IPS-18c (cell line): ENCODE data around the gene KRT72.

ENCODE experiments used
- H3K4me3 ChIP-seq: 2 replicates; pipeline ENCODE4 v1.7.0; 2013; ENCODE audit warnings: low read depth, mild to moderate bottlenecking, low read length, moderate library complexity; ENCODE audit not compliant: insufficient read depth
- H3K9me3 ChIP-seq: one replicate; pipeline ENCODE4 v1.6.1; 2013; ENCODE audit warnings: mild to moderate bottlenecking, low read length, moderate library complexity; ENCODE audit not compliant: control insufficient read depth, insufficient read depth

KRT72 gene

DNA sequence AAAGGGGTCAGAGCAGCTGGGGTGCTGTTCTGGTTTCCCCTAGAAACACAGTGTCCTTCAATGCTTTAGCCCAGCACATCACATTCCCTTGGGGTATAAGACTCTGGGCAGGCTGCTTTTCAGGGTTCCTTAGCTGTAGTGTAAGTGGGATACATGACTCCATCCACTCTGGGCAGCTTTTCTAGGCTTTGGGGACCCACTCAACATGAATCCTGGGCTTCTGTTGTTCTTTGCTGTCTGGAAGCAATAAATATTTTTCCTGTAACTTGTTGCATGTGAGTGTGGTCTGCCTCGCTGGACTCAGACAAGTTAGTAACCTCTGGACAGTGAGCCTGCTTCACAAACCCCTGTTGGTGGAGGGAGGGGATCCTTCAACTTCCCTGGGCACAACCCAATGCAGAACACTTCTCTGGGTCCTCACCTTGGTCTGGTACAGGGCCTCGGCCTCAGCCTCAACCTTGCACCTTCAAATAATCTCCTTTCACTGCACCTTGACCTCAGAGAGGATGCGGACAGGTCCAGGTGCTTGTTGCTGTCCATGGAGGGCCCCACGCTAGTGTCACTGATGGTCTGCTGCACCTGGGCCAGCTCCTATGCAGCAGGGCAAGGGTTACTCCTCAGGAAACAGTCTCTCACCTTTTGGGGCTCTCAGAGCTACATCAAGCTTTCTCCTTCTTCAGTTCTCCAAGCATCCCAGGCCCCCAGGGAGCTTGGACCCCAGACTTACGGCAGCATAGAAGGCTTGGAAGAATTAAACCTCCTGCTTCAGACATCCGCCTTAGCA, 30.6 kb upstream of the KRT72 start:
- no peaks in the 10 kb centered on the region for H3K9me3 ChIP-seq
- no peak overlapping the region for H3K4me3 ChIP-seq

DNA sequence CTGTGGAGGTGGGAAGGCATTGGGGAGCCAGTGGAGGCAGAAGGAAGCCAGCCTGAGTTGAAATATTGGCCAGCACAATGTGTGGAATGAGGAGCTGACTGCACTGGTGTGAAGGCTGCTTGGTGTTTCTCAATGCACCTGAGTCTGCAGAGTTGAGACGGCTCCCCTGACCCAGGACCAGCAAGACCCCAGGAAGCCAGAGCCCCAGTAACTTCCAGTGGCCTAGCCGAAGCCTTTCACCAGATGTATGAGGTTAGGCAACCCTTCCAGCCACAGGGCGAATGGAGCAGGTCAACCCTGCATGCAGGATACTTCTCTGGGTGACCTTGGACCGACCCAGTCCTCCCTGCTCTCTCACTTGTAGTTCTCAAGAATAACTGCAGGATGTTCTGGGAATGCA, 30.0 kb upstream of the KRT72 start:
- Histone ChIP-seq H3K9me3 (no peaks in the 10 kb centered on the region), H3K4me3 (no peak overlapping the region)

DNA sequence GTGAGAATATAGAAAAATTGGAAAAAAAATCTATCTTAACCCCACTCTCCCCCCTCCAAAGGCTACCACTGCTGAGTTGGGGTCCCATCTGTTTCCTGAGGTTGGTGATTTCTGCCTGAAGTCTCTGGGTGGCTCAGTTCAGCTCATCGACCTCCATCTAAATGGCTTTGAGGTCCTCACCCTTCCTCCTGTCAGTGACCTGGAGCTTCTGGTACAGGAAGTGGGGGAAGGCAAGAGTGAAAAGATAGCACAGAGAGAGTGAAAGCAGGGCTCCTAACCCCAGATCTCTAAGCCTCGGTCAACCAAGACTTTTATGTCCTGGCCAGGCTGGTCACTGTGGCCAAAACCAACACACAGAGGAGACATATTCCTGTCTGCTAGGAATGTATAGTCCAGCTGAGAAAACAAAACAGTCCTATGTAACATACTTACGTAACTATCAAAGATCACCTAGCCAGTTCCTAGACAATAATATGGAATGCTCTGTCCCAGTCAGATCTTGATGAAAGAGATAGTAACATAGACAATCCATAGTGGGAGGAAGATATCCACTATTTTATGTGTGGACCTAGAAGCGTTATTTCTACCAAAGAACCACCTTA, 29.4 kb upstream of the KRT72 start:
- Histone ChIP-seq H3K4me3 (no peak overlapping the region), H3K9me3 (no peaks in the 10 kb centered on the region)

DNA sequence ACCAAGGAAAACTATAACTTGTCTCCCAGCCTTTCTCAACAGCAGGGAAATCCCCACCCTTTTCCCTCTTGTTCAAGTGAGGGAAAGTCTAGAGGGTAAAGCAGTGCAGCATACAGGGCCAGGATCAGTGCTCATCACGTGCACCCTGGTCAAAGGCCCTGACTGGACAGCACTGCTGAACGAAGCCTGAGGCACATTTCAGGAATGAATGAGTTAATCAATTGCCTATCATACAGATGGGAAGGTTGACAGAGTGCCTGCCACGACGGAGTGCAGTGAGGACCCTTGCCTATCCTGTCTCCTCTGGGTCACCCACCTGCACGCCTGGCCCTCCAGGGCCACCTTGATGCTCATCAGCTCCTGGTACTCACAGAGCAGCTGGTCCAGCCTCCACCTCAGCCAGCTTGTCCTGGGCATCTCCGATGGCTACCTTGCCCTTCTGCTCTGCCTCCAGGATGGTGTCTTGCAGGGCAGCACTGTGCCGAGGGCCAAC, 28.8 kb upstream of the KRT72 start:
- Histone ChIP-seq H3K4me3 (no peak overlapping the region), H3K9me3 (no peaks in the 10 kb centered on the region)

DNA sequence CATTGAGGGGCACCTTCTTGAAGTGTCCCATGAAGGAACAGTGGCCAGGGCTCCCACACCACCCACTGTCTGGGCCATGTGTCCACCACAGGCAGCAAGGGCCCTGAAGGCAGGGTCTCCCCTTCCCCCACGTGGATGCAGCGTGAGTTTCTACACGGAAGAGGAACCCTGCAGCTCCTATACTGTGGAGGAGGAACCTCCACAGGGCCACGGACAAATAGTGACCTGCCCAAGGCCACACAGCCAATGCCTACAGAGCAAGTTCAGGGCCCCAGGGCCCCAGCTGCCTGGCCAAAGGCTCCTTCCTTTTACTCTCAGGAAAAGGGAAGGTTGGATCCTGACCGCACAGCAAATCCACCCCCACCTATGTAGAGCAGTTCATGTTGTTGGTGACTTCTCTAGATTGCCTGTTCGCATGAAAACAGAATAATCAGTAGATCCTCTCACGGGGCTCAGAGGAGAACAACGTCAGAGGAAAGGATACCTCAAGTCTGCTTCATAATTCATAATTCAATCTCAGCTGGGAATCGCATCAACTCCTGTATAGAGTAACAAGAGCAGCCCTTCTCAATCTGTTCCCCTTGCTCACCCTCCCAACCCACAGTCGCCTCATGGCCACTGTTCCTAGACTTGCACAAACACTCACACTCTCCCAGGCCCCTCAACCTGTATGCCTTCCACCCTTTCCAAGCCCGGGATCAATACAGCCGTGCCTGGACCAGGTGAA, 28.2 kb upstream of the KRT72 start:
- no peak overlapping the region for H3K4me3 ChIP-seq
- H3K9me3 ChIP-seq: no peaks in the 10 kb centered on the region

DNA sequence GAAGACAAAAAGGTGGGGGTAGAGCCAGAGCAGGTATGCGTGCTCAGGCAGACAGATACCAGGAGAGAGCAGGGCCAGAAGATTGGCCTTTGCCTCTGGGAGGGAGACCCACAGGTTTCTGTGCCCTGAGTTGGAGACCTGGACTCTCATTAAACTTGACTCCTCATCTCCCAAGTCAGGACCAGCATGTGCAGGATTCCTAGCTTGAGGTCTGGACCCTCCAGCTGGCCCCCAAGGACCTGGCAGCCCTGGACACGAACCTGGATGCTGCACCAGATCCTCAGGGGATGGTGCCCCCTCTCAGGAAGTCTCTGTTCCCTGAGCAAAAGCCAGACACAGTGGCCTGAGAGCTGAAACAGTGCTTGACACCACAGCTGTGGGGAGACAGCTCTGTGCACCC, 27.6 kb upstream of the KRT72 start:
- Histone ChIP-seq H3K9me3 (no peaks in the 10 kb centered on the region), H3K4me3 (no peak overlapping the region)

DNA sequence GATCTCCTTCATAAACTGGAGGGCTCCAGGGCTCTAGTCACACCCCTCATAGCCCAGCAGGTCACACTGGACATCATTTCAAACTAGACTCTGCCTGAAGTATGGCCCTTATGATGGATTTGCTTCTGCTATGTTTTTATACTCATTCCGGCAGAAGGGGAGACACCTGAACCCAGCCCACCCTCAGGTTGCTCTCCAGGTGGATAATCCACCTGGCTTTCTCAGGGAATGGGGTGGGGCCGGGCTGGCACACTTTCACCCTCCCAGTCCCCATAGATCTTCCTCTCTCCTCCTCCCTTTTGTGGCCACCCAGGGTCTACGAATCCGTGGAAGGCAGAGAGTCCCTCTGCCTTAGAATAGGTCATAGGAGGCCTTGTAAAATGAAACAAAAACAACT, 26.8 kb upstream of the KRT72 start:
- H3K9me3 ChIP-seq: no peaks in the 10 kb centered on the region
- no peak overlapping the region for H3K4me3 ChIP-seq

DNA sequence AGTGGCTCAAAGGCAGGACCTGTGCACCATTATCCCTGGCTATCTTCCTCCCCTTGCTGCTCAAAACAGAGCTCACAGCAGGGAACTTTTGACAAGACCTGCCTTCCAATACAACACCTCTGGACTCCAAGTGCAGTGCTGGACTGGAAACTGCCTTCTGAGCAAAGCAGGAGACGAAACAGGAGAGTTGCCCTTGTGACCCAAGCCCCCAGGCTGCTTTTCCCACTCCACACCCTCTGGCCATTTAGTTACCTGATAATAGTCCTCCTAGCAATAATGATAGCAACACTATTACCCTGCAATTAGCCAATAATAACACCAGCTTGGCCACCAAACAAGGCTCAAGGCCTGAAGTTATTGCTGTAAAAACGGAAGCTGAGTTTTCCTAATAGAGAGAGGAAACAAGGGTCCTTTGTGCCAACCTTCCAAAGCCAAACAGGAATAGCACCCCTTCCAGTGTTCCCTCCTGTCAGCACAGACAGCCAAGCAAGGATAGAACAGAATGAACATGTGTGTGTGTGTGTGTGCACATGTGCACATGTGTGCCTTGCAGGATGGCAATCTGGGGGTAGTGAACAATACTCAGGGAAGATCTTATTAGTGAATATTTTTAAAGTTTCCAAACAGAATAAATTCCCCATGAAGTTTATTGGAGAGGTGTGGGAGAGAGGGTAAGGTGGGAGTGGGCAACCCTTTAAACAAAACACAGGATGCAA, 26.3 kb upstream of the KRT72 start:
- Histone ChIP-seq H3K4me3 (no peak overlapping the region), H3K9me3 (no peaks in the 10 kb centered on the region)

DNA sequence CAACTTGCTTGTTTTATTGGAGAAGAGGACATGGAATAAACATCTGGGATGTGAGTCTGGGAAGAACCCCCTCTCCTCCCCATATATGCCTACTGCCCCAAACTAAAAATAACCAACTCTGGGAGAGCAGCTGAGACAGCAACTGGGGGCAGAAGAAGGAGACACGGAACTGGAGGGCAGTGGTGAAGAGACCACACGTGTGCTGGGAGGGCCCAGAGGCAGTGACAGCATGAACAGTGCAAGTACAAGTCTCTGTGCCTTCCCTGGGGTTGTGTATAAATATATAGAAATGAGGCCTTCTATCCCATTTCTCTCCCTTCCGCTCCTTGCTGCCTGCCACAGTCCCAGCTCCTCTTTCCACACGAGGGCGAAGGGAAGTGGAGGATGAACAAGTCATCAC, 21.1 kb upstream of the KRT72 start:
- Histone ChIP-seq H3K4me3 (no peak overlapping the region), H3K9me3 (no peaks in the 10 kb centered on the region)

DNA sequence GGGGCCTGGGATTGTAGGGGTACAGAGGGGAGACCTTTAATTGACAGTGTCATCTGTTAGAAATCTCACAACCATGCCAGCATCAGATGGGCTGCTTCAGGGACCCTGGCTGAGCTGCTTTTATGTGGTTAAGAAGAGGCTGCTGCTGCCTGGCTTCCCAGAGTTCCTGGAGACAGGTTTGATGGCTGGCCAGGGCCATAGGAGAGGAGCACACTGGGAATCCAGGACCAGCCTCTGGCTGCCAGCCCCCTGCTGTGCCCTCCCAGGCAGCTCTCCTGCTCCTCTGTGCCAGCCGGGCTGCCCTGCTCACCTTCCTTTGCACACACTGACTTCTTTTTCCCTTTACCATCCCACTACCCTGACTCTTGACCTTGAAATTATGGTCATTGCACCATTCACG, 17.6 kb upstream of the KRT72 start:
- H3K4me3 ChIP-seq: no peak overlapping the region
- no peaks in the 10 kb centered on the region for H3K9me3 ChIP-seq

DNA sequence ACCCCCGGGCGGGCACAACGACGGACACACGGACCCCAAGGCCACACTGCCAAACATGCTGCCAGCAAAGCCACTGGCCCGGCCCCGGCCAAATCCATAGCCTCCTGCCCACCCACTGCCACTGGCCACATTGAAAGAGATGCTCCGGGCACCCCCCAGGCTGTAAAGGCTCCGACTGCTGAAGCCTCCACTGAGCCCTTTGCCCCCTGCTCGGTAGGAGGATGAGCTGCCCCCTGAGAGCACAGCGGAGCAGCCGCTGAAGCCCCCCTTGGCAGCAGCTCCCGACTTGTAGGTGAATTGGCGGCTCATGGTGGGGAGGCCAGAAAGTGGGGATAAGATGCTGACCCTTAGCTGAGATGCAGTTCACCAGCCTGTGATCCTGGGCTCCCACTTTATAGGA, 17.0 kb upstream of the KRT72 start, which contains the start of gene KRT73:
Gene KRT73, minus strand, starts transcription at position 344 of the 400 bp plus-strand sequence. Its CDS starts 35 bp downstream, at position 309.
- Histone ChIP-seq H3K9me3 (no peaks in the 10 kb centered on the region), H3K4me3 (no peak within 1 kb of the TSS)

DNA sequence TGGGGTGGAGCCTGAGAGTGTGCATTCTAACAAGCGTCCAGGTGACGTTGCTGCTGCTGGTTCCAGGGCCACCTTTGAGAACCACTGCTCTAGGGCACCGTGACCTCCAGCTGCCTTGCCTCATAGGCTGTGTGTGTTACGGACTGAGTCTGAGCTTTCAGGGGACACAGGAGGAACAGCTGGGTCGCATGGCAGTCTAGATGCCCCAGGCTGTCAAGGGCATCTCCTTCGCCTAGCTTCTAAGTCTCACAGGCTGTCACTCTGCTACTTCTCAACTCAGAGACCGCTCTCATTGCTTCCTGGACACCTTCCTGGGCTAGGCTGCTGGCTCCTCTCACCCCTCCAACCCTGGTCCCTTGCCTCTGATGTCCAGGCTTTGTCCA, 16.1 kb upstream of the KRT72 start:
- Histone ChIP-seq H3K4me3 (no peak overlapping the region), H3K9me3 (no peaks in the 10 kb centered on the region)

DNA sequence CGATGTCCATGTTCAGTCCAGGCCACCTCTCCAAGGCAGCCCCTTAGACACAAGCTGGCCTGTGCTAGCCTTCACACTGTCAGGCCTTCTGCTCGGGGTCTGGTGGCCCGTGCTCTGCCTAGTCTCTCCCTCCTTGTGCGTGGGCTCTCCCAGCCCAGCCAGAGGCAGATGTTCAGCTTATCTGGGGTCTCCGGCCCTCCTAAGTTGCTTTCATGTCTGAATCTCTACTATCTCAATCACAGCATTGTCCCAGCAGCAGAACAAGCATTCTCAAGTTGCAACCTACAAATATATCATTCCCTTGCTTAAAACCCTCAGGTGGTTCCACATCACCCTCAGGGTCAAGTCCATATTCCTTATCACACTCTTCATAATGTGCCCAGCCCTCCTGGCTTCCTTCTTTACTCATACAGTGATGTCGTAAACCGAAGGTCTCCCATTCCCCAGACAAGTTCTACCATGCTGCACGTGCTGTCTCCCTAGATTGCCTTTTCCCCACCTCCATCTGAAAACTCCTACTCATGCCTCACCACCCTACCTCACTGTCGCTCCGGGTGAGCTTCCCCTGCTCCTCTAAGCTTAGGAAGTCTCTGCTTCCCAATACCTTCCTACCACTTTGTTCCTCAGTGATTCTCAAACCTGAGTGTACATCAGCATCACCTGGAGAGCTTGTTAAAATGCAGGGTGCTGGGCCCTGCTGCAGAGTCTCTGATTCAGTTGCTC, 15.6 kb upstream of the KRT72 start:
- H3K4me3 ChIP-seq: no peak overlapping the region
- H3K9me3 ChIP-seq: no peaks in the 10 kb centered on the region

DNA sequence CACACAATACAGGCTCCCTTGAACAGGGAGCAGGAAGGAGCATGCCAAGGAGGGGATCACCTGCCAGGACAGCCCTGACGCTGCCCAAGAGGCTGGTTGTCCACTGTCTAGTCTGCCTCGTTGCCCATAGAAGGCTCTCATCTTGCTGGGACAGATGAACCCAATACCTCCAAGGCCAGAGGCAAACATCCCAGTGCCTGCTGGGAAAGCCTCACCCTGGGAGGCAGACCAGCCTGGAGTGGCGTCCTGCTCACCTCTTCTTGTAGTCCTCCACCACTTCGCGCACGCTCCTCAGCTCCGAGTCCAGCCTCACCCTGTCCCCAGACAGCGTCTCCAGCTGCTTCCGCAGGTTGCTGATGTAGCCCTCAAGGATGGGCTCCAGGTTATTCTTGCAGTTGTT, 14.6 kb upstream of the KRT72 start:
- Histone ChIP-seq H3K9me3 (no peaks in the 10 kb centered on the region), H3K4me3 (no peak overlapping the region)

DNA sequence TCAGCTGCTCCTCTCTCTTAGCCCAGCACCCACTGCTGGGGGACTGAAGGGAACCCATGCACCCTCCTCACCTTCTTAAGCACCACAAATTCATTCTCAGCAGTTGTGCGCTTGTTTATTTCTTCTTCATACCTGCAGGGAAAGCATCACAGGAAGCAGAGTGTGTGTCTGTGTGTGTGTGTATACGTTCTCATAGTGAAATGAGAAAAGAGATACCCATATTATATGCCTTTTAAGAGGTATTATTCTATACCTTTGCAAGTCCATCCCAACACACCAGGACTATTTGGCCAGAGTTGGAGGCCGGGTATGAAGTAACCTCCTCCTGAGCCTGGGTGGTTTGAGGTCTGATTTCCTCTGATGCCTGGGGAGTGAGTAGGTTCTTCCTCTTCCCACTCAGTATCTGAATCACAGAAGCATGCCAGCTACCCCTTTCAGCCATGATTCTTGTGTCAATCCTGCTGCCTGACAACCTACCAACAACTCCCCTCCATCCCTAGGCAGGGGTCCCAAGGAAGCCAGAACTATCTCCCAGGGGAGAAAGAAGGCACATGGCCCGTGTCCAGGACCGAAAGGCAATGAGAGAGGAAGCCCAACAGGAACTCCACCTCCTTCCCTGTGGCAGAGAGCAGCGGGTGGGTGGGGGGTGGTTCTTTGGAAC, 14.1 kb upstream of the KRT72 start:
- Histone ChIP-seq H3K9me3 (no peaks in the 10 kb centered on the region), H3K4me3 (no peak overlapping the region)

DNA sequence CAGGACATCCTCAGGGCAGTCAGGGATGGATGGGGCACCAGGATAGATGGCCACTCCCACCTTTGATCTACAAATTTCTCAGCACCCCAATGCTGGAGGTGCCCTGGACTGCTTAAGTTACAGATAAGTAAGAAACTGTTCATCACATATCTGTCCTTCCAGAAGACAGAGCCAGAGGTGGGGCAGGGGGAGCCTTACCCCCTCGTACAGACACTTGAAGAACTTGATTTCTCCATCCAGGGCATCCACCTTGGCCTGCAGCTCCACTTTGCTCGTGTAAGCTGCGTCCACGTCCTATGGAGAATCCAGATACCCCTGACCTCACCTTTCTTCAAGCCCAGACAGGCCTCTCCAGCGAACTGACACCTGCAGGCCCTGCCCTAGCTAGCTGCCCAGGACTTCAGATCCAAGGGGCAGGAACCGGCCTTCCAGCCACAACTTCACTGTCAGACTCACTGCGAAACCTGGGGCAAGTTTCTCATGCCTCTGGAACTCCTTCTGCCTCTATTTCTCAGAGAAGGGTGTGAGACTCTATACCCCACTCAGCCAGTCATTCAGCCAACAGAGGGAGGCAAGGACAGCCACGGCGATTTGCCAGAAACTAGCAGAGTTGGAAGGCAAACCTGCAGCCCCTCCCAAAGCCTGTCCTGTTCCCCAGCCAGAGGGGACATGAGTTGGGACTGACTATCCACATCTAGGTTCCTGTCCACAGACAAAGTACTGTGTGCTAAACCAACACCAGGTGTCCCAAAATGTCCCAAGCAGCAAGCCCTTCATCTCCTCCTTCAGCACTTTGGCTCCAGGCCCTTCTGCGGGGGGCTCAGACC, 13.3 kb upstream of the KRT72 start:
- Histone ChIP-seq H3K9me3 (no peaks in the 10 kb centered on the region), H3K4me3 (no peak overlapping the region)
